Uterus (tissue), 2 donors: ENCODE data around the gene DUSP28.

ENCODE experiments used
- POLR2A ChIP-seq, 2 donors: fragments of 450-650 bp; IDR thresholded peaks; one replicate each; pipeline ENCODE4 v1.6.1; 2016; ENCODE audit warnings: antibody characterized with exemption in 2 of 2, mild to moderate bottlenecking in 1 of 2, moderate library complexity in 1 of 2
- TF ChIP-seq, protein P1 (sequence below), 4 experiments: fragments of 200-600 bp in 2 of 4; fragments of 450-650 bp in 2 of 4; sonication (generic) in 2 of 4; IDR thresholded peaks; one replicate each; pipeline ENCODE4 v1.5.1; 2016 to 2019; ENCODE audit warnings: antibody characterized with exemption in 4 of 4, mild to moderate bottlenecking in 2 of 4, moderate library complexity in 1 of 4

DNA sequence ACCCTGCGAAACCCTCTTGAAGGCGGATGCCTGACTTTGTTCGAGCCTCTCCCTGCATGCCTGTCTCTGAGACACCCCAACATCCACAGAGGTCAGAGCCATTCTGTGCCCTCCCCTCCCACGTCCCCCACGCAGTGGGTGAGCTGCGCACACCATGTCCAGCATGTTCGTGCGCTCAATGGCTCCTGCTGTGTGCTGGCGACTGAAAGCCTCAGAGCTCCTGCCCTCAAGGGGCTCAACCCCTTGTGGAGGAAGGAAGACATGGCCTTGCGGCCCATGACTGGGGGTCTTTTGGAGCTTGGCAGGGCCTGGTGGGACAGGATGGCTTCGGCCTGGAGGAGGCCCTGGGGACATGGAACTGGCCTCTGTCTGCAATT, 48.1 kb upstream of the DUSP28 start:
- TF ChIP-seq POLR2A (IDR thresholded peaks at IDR 0.05), result no peak
- TF ChIP-seq, protein P1, sequence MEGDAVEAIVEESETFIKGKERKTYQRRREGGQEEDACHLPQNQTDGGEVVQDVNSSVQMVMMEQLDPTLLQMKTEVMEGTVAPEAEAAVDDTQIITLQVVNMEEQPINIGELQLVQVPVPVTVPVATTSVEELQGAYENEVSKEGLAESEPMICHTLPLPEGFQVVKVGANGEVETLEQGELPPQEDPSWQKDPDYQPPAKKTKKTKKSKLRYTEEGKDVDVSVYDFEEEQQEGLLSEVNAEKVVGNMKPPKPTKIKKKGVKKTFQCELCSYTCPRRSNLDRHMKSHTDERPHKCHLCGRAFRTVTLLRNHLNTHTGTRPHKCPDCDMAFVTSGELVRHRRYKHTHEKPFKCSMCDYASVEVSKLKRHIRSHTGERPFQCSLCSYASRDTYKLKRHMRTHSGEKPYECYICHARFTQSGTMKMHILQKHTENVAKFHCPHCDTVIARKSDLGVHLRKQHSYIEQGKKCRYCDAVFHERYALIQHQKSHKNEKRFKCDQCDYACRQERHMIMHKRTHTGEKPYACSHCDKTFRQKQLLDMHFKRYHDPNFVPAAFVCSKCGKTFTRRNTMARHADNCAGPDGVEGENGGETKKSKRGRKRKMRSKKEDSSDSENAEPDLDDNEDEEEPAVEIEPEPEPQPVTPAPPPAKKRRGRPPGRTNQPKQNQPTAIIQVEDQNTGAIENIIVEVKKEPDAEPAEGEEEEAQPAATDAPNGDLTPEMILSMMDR (IDR thresholded peaks at IDR 0.05), result no peak
